ENCODE data around the gene COX4I2. TPM values are rescaled to one million over a fixed set of nuclear protein-coding genes. Genes with fewer than 3 reads are reported as not detected.
A peak's percentile ranks its signal among the peaks of the same experiment; 100 is the strongest.
"Not testable (repeated sequence)": the region's sequence is repeated elsewhere in the genome, so short reads cannot be mapped to it uniquely, and the experiment has no call there.

The COX4I2 gene
- not detected for total RNA-seq

GRCh38 chr20:31637660-31638059 lies at the start of gene COX4I2:
Gene COX4I2, plus strand, starts transcription at chr20:31637912. Its CDS starts 1,106 bp downstream, at chr20:31639018.
- DNase-seq, result no peak

- no peak for DNase-seq
These were observed 46.9 kb upstream of the COX4I2 start for GRCh38 chr20:31590717-31591225.

DNA sequence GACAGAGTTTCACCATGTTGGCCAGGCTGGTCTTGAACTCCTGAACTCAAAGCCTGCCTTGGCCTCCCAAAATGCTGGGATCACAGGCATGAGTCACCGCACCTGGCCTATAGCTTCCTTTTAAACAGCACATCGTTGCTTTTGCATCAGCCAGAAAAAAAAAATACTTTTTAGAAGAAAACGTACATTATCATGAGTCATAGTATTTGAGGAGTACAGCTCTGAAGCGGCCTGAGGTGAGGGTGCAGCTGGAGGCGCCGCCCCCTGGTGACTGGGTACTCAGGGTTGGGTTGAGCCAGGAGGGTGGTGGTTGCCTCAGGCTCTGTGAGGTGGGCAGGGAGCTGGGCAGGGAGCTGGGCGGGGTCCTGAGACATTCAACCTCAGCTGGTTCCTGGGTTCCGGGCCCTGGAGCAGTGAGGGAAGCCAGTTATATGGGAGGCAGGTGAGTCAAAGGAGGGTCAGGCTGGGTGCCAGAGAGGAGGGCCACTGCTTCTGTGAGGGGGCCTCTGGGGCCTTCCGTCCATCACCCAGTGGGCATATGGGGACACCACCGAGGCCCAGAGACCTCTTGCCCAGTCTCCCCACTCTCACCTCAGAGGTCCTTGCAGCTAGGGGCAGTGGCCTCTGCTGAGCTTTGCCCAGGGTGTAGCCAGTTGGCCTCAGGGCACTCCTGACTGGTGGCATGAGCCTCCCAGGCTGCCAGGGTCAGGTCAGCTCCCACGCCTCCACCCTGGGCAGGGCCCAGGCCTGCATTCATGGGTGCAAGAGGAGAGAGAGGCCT lies 44.3 kb upstream of the COX4I2 start:
- no peak for DNase-seq

DNA sequence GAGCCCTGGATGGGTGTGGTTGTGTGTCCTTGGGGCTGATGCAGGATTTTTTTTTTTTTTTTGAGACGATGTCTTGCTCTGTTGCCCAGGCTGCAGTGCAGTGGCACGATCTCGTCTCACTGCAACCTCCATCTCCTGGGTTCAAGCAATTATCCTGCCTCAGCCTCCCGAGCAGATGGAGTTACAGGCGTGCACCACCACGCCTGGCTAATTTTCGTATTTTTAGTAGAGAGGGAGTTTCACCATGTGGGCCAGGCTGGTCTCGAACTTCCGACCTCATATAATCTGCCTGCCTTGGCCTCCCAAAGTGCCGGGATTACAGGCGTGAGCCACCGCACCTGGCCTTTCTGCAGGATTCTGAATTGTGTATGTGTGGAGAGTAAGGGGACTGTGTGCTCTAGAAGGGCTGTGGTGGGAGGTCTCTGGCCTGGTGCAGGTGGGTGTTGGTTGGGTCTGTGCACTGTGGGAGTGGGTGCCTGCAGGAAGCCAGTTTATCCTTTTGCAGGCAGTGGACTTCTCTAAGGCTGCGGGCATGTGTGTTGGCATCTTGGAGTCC lies 43.6 kb upstream of the COX4I2 start:
- no peak for DNase-seq

GRCh38 chr20:31594558-31595379 lies 42.9 kb upstream of the COX4I2 start:
- no peak for DNase-seq

DNA sequence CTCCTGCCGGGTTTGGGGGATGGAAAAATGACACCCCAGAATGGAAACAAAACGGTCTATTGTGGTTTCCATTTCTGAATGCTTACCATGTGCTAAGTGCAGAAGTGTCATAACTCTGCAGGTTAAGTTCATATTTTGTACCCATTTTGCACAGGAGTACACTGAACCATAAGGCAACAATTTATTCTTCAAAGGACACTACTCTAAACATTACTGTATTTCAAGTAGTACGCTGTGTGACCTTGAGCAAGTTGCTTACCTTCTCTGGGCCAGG lies 42.4 kb upstream of the COX4I2 start:
- no peak for DNase-seq

DNA sequence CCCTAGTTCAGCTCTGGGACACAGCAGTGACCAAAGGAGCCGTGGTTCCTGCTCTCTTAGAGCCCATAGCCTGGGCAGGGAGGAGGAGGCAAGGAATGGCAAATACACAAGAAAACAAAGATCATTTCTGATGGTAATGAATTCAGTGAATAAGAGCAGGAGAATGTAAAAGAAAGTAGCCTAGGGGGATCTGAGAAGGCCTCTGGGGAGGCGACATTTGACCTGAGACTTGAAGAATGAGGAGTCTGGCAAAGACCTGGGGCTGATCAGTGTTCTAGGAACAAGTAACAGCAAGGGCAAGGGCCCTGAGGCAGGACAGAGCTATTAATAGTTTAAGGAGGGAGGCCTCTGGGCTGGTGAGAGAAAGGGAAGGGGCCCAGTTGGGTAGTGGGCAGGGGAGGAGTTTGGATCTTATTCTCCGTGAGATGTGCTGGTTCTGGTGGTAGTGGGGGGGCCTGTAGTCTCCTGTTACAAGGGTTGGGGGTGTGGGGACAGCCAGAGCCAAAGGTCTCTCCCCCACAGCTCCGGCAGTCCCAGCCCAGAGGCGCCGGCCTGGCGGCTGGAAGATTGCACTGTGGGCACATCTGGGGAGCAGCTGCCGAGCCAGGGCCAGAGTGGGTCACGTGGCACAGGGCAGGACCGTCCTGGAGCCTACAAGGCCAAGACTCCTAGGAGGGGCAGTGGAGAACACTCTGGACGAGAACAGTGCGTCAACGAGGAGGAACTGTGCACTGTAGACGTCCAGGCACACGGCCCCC lies 41.9 kb upstream of the COX4I2 start:
- no peak for DNase-seq

GRCh38 chr20:31596412-31596715 lies 41.3 kb upstream of the COX4I2 start:
- DNase-seq, result not testable (repeated sequence)

- DNase-seq, result no peak
These were observed 40.8 kb upstream of the COX4I2 start for GRCh38 chr20:31596831-31597480.

DNA sequence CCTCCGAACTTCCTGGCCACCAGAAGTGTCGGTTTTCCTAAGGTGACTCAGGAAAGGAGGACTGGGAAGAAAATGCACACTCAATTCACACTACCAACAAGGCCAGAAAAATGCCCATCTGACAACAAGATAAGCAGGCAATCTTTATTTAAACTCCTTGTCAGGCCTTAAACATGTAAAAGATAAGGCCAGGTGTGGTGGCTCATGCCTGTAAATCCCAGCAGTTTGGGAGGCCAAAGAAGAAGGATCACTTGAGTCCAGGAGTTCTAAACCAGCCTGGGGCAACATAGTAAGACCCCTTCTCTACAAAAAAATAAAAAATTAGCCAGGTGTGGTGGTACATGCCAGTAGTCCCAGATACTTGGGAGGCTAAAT lies 40.2 kb upstream of the COX4I2 start:
- DNase-seq, result no peak

DNA sequence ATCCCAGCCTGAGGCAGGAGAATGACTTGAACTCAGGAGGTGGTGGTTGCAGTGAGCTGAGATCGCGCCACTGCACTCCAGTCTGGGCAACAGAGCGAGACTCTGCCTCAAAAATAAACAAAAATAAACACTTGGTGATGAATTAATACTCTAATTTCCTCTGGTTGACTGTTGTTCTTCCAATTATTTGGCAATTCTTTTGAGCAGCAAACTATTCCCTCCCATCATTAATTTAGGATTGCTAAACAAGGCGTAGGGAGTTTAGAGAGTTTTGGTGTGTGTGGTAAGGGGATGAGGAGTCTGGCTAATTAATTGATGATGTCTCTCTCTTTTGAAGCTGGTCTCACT lies 35.3 kb upstream of the COX4I2 start:
- DNase-seq, result no peak

GRCh38 chr20:31602779-31603441 lies 34.8 kb upstream of the COX4I2 start:
- DNase-seq, result no peak

DNA sequence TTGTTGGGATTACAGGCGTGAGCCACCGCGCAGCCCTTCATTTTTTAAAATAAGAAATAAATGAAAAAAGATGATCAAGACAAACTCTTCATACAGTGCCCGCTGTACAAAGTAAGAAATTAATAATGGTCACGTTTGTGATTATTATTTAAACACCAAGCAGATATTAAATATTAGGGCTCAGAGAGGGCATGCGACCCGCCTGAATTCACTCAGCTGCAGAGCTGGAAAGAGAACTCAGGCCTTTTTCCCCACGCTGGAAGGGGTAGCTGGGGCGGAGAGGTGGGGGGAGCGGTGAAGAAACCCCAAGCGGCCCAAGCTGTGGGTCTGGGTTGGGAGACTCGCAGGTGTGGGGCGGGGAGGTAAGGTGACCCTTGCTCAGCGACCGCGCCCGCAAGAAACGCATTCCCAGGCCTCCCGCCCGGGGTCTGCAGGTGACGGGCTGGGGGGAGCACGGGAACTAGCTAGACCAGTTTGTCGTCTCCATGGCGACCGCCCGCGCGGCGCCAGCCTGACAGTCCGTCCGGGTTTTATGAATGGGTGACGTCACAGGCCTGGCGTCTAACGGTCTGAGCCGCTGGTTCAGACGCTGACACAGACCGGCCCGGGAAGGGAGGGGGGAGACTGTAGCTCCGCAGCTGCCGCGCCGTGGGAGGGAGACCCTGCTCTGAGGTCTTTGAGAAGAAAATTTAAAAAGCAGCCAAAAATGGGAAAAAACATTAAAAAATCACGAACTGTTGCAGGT lies 33.7 kb upstream of the COX4I2 start:
- peak; percentile 86 for DNase-seq

DNA sequence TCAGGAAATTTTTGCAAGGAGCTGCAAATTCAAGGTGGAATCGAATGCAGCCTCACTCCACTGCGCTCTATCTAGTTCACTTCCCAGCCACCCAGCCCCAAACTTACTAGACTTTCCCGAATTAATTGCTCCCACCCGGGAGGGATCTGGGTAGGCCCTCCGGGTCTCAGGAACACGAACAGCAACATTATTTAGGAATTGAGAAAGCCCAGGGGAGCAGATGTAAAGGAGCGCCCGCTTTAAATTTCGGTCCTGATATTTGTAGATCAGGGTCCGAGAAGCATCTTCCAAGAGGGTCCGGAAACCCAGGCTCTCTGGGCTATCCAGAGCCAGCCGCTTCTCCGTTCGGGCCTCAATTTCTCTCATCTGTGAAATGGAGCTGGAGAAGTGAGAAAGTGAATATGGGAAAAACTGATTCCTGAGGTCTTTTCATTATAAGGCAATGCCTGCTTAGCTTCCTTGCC lies 33.1 kb upstream of the COX4I2 start:
- DNase-seq, result no peak

DNA sequence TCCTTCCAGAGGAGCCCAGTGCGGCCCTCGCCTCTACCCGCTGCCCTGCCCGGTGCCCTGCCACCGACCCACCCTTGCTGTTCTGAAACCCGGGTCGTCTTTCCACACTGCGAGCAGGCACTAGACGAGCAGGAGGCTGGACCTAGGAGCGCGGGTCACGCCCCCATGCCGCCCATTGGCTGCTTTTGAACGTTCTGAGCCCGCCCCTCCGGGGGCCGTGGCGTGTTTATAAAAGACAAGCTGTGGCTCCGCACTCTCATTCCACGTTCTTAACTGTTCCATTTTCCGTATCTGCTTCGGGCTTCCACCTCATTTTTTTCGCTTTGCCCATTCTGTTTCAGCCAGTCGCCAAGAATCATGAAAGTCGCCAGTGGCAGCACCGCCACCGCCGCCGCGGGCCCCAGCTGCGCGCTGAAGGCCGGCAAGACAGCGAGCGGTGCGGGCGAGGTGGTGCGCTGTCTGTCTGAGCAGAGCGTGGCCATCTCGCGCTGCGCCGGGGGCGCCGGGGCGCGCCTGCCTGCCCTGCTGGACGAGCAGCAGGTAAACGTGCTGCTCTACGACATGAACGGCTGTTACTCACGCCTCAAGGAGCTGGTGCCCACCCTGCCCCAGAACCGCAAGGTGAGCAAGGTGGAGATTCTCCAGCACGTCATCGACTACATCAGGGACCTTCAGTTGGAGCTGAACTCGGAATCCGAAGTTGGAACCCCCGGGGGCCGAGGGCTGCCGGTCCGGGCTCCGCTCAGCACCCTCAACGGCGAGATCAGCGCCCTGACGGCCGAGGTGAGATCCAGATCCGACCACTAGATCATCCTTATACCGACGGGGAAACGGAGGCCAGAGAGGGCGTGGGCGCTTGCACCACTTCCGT lies 32.4 kb upstream of the COX4I2 start, which contains the start of gene ID1:
TSS of gene ID1 (plus strand) at position 259 of the 871 bp plus-strand sequence. CDS start at position 358, 99 bp downstream.
- DNase-seq, result peak; percentile 91

GRCh38 chr20:31605902-31606803 lies 31.6 kb upstream of the COX4I2 start:
- DNase-seq, result no peak

DNA sequence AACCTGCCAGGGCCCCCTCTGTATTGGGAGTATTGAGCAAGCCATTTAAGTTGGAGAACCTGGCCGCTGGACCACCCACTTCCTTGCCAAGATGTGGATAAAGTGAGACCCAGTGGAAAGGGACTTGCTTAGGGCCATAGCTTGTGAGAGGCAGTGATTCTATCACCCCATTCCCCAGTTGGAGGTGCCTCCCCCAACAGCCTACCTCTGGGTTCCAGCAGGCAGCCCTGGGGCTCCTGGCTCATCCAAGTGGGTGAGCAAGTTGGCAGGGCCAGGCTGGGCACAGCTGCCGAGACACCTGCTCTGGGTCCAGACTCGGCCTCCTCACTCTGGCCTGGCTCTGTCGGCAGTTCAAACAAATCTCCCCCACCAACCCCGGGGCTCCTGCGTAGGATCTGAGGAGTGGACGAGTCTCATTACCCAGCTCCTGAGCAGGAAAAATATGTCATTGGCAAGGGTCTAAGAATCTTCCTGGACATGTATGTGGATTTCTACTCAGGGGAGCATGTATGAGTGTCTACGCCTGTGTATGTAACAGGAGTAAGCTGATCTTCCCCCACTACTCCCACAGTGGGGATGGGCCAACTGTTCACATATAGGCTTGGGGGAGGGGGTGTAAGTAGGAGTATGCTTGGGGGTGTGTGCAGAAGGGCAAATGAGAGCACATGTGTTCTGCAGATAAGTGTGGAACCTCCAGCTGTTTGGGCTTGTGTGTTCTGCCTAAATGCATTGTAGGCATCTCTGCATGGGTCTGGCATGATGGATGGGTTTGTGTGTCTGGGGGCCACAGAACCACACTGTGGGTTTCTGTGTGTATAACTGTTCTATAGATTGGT lies 30.7 kb upstream of the COX4I2 start:
- DNase-seq, result no peak

Measured in occipital lobe (tissue), 2 donors.